ENCODE data around the gene CSMD2.
"Not testable (repeated sequence)": the region's sequence is repeated elsewhere in the genome, so short reads cannot be mapped to it uniquely, and the experiment has no call there.

CSMD2 gene

DNA sequence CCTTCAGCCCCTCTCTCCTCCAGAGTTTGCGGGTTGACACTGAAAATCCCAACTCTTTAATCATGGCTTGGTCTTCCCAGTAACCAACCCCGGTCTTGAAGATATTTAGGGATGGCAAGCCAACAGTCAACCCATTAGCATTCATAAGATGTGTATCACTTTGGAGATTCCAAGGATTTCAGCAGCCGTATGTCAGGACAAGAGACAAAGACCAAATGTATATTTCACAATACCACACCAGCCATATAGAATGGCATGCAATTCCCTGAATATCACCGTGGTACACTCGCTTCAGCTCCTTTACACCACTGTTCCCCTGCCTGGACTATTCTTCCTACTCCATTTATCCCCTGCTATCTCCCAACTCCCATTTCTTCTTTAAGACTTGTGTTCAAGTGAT lies 109.2 kb downstream of the CSMD2 start:
- in situ Hi-C loops (cut with HindIII; ENCODE audit: low sequenced_read_pairs) = no loop called here

DNA sequence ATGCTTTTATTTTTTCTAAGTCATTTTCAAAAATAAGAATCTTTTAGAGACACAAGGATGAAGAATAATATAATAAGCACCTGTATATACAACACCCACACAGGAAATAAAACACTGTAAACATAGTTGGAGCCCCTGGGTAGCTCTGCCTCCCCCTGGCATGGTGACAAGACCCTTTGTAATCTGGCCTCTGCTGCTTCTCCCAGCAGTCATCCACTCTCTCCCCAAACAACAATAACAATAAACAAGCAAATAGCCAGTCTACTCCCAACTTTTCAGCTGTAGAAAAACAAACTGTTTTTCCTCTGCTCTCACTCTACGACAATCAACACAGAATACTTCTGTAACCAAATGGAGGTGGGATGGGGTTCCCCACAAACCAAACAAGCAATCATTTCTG lies 110.1 kb downstream of the CSMD2 start:
- in situ Hi-C loops (cut with HindIII; ENCODE audit: low sequenced_read_pairs) = no loop called here

DNA sequence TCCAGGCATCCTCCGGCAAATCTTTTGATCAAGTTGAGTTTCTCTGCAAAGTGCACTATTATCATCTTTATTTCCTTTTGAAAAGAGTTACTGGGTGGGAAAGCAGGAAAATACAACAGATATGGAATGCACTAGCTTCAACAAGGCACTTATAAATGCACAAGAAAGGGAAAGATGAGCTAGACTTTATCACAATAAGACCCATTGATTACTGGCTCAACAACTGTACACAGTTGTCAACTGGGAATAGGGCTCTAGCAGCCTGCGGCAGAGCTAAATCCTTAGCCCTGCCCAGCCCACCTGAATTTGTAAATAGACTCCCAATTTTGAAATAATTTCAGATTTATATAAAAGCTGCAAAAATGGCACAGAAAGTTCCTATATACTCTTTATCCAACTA lies 111.4 kb downstream of the CSMD2 start:
- in situ Hi-C loops (cut with HindIII; ENCODE audit: low sequenced_read_pairs) = no loop called here

DNA sequence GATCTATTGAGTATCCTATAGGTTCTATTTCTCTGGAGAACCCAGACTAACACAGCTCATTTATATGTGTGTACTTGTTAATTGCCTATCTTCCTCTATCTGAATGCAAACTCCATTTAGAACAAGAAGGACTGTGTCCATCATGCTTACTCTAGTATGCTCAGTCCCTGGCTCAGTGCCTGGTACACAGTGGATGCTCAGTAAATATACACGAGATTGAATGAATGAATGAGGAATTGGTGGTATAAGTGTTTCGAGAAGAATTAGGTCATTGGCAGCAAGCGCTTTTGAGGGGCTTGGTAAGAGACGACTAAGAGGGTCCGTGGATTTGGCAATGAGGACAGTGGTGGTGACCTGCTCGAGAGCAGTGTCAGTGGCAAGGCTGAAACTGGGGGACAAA lies 112.5 kb downstream of the CSMD2 start:
- in situ Hi-C loops (cut with HindIII; ENCODE audit: low sequenced_read_pairs) = no loop called here

DNA sequence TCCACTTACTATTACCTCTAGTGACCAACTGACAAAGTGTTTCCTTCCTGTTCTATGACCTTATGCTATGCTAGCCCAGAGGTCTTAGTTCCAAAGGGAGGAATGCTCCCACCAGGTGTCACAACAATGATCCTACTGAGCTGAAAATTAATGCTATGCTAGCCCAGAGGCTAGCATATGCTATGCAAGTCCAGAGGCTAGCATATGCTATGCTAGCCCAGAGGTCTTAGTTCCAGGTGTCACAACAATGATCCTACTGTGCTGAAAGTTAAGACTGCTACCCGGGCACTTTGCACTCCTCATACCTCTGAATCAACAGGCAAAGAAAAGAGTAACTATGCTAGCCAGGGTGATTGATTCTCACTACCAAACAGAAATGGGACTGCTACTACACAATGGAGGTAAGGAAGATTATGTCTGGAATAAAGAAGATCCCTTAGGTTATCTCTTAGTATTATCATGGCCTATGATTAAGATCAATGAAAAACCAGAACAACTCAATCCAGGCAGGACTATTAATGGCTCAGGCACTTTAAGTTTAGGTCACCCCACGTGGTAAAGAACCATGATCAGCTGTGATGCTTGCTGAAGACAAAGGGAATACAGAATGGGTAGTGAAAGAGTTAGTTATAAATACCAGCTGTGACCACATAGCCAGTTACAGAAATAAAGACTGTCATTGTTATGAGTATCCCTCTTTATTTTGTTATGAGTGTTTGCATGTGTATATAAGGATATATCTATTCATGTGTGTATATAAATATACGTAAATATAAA lies 114.1 kb downstream of the CSMD2 start:
- in situ Hi-C loops (cut with HindIII; ENCODE audit: low sequenced_read_pairs) = no loop called here

DNA sequence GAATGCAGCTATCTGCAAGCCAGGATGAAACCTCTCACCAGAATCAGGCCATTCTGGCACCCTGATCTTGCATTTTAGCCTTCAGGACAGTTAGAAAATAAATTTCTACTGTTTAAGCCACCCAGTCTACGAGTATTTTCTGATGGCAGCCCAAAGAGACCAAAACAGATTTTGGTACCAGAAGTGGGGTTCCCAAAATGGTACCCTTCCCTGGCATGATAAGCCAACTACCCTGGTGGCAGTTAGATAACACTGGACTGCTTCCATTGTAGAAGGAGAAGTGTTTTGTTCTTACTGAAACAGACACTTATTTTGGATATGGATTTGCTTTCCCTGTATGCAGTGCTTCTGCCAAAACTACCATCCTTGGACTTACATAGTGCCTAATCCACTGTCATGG lies 115.0 kb downstream of the CSMD2 start:
- in situ Hi-C loops (cut with HindIII; ENCODE audit: low sequenced_read_pairs) = no loop called here

DNA sequence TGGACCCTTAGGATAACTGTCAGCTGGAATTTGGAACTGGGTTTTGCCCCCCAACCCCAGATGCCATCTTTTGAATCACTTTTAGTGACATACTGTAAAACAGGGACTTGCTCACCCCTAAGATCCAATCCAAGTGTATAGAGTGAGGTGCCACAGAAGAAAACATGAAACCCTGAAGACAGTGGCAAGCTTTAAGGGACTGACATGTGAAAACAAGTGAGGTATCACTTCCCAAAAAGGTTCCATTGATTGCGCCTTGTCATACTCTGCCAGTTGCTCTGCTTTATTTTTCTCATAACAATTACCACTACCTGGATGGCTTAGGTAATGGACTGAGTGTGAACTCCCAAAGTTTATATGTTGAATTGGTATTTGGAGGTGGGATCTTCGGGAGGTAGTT lies 115.6 kb downstream of the CSMD2 start:
- in situ Hi-C loops (cut with HindIII; ENCODE audit: low sequenced_read_pairs) = no loop called here

DNA sequence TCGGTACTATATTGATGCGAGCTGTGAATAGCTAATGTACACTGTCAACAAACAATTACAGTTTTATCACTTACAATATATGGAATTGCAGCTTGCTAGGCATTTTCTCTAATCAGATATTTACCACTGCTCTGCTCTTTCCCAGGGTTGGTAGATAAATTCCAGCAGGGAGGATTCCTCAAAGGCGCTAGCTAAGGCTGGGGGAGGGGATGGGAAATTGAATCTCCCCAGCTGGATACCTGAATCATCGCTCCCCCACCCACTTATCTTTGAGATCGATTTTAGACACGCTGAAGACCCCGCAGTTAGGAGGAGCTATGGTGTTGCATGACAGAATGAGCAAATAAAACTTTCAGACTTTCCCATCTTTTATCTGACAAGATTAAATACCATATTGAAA lies 127.2 kb downstream of the CSMD2 start:
- in situ Hi-C loops (cut with HindIII; ENCODE audit: low sequenced_read_pairs) = no loop called here

DNA sequence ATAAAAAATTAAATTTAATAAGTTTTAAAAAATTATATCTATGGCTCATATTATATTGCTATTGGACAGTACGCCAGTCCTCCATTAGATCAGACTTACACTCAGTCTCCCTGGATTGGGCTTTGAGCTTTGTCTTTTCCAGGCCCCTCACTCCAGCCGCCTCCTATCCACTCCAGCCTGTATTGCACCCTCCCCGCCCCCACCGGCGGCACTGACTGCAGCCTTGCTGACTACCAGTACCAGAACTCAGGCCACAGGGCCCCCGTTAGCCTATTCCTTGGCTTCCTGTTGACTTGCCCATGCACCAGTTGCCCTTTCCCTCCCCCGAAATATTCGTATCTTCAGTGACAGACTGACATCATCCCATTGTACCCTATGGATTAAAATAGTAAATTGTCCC lies 127.9 kb downstream of the CSMD2 start:
- in situ Hi-C loops (cut with HindIII; ENCODE audit: low sequenced_read_pairs) = no loop called here

DNA sequence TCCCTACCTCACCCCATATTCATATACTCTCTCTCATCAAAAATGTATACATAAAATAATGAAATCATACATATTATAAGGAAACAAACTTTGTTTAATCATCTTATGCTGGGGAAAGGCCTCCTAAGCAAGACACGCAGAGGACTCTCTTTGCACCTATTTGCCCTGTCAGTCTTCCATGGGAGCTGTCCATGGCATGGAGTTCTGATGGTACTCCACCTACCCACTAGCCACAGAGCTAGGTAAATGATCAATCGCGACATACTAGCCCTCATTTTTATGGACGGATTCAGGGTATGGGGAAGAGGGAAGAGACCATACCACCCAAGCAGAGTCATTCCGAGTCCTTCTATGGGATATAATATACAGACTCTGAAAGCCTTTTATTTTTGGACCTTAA lies 131.0 kb downstream of the CSMD2 start:
- in situ Hi-C loops (cut with HindIII; ENCODE audit: low sequenced_read_pairs) = no loop called here

DNA sequence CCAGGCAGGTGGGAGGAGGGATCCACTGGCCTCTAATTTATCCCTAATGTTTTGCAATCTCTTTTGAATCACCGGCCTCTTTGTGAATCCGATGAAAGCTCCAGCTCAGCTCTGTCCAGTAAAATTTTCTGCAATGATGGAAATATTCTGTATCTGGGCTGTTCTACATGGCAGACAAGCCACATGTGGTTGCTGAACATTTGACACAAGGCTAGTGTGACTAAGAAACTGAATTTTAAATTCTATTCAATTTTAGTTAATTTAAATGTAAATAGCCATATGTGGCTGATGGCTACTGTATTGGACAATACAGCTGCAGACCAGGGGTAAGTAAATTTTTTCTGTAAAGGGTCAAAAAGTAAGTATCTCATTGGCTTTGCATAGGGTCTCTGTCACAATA lies 135.1 kb downstream of the CSMD2 start:
- in situ Hi-C loops (cut with HindIII; ENCODE audit: low sequenced_read_pairs) = no loop called here

DNA sequence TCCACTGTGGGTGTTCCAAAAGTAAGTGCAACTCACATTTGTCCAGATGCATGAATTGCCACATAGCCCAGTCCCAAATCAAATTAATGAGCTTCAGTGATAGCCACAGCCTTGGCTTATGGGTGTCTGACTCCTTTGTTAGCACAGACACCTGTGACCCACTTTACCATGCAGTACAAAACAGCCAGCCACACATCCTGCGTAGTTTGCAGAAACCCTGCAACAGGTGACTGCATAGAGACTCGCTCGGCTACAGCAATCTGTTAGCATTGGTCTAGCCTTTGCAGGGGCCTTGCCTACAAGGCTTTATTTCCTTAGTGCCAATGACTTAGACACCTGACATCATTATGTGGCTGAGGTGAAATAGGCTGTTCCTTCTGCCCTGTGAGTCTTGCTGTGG lies 135.5 kb downstream of the CSMD2 start:
- in situ Hi-C loops (cut with HindIII; ENCODE audit: low sequenced_read_pairs) = no loop called here

DNA sequence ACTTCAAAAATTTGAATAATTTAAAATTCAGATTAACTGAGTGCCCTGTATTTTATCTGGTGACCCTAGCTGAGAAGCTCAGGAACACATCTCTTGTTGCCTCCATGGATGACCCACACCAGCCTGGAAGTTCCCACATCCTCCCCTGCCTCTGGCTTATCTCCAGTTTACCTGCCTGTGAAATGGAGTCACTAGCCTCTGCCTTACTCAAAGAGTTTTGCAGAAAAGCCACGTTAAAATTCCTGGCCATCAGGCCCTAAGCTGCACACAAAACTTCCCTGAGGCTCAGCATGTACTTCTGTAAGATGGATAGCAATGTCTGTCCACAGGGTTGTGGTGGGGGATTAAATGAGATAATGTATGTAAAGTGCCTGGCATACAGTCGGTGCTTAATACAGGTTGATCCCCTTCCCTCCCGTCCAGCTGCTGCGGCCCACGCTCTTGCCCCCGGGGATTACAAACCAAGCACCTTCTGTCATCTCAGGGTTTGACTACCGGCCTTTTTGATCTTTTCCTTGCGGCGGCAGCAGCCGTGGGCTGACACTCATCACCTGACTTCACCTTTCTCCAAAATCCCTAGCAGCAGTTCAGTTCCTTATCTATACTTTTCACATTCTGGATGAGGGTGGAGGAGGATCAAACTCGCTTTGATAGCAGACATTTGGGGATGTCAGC lies 136.5 kb downstream of the CSMD2 start:
- in situ Hi-C loops (cut with HindIII; ENCODE audit: low sequenced_read_pairs) = no loop called here

DNA sequence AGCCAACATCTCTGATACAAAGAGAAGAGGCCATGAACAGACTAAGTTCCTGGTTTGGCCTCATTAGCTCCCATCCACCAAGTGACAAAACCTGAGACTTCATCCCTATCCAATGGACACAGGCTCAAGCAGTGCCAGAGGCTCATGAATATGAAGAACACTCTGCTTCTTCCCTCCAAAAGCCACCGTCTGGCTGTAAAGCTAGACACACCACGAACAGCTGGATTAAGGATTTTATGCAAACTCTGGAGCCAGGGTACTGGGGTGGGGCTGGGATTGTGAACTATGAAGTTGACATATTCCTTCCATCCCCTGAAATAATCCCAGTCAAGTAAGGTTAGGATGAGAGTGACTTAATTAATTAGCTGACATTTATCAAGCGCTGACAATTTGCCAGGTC lies 139.4 kb downstream of the CSMD2 start:
- in situ Hi-C loops (cut with HindIII; ENCODE audit: low sequenced_read_pairs) = no loop called here

DNA sequence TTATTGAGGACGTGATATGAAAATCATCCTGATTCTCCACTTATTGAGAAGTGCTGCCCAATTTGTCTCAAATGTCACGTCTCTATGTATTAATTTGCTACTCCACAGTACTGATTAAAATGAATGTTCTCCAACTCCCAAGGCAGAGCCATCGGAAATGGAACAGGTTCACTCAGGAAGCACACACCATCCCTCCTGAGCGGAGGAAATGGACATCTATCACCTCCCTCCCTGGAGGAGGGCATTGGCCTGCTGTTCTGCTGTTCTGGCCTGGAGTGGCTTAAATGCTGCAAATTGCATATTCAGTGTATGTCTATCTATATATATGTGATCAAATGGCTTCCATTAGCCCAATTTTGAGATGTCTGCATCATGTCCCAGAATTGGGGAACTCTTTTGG lies 140.5 kb downstream of the CSMD2 start:
- in situ Hi-C loops (cut with HindIII; ENCODE audit: low sequenced_read_pairs) = no loop called here

DNA sequence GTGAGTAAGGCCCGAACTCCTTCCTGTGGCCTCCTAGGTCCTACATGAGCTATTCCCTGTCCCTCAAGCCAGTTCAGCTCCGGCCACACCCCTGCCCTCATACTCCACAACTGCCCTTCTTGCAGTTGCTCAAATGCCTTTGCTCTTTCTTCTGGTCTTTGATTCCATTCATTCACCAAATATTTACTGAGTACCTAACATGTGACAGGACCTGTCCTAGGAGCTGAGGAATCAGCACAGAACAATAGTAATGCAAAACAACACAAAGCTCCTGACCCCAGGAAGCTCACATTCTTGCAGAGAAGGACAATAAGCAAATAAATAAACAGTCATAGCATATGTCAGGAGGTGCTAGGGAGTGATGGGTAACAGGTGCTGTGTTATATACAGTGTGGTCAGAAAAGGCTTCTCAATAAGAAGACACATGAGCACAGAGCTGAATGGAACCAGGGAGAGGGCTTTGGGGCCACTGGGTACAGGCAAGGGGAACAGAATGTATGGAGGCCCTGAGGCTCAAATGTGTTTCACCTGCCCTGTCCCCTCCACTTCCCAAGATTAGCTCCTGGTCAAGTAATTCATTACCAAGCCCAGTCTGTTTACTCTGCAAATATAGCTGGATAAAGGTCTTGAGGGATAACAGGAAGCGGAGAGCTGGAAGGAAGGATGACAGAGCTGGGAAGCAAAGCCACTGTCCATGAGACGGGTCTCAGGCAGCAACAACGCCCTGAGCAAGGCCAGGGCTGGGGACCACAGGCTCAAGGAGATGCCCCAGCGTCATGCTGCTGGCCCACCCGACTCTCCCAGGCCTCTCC lies 145.1 kb downstream of the CSMD2 start:
- in situ Hi-C loops (cut with HindIII; ENCODE audit: low sequenced_read_pairs) = no loop called here

DNA sequence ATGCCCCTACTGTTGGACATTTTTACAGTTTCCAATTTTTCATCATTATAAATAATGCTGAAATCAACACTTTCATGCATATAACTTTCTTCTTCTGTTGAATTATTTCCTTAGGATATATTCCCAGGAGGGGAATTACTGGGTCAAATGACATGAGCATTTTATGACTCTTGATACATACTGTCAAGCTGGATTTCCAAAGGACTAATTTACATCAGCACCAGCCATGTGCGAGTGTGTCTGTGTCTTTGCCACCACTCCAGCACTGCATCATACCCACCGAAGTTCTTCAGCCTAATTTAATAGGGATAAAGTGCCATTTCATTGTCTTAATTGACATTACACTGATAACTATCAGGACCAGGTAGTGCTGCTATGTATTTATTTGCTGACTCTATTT lies 146.7 kb downstream of the CSMD2 start:
- in situ Hi-C loops (cut with HindIII; ENCODE audit: low sequenced_read_pairs) = no loop called here

DNA sequence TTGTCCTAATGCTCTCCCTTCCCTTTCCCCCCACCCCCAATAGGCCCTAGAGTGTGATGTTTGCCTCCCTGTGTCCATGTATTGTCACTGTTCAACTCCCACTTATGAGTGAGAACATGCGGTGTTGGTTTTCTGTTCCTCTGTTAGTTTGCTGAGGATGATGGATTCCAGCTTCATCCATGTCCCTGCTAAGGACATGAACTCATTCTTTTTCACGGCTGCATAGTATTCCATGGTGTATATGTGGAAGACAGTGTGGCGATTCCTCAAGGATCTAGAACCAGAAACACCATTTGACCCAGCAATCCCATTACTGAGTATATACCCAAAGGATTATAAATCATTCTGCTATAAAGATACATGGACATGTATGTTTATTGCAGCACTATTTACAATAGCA lies 148.7 kb downstream of the CSMD2 start:
- in situ Hi-C loops (cut with HindIII; ENCODE audit: low sequenced_read_pairs) = not testable (repeated sequence)

DNA sequence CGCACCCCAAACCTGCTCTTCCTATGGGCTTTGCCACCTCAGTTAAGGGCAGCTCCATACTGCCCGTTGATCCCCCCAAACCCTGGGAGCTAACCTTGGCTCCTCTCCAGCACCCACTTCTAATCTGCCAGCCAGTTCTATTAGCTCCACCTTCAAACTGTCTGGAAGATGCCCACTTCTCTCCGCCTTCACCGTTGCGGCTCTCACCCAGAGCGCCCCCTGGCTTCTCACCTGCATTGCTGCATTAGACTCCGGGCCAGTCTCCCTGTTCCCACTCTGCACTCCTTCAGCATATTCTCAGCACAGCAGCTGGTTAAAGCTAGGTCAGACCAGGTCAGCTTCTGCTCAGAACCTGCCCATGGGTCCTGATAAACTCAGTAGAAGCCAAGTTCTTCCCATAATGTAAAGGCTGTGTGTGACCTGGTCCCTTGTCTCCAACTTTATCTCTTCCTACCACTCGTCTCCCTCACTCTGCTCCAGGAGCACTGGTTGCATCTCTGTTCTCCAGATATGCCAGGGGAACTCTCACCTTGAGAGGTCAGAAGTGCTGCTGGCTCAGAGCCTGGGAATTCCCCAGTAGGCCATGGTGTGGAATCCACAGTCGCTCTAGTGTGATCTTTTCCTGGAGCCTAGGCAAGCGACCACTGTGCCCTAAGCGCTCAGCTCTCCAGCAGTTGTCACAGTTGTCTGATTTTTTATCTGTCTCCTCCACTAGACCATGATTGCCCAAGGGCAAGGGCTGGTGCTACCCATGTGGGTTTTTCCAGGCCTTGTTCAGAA lies 150.9 kb downstream of the CSMD2 start:
- in situ Hi-C loops (cut with HindIII; ENCODE audit: low sequenced_read_pairs) = no loop called here

DNA sequence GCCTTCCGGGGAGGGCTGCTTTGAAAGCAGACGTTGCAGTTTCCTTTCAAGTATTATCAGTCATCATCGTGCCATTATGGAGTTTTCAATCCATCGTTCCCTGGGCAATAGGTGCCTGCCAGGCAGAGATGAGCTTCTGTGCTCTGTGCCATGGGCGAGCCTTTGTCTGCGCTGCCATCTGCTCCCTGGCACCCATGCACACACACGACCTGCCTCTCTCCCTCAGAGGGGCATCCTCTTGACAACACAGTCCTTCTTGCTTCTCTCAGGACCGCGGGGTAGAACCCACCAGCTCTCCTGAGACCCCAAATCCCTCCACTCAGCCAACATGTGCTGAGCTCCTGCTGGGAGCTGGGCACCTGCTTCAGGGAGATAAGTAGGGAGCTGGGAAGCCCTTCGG lies 151.9 kb downstream of the CSMD2 start:
- in situ Hi-C loops (cut with HindIII; ENCODE audit: low sequenced_read_pairs) = no loop called here

DNA sequence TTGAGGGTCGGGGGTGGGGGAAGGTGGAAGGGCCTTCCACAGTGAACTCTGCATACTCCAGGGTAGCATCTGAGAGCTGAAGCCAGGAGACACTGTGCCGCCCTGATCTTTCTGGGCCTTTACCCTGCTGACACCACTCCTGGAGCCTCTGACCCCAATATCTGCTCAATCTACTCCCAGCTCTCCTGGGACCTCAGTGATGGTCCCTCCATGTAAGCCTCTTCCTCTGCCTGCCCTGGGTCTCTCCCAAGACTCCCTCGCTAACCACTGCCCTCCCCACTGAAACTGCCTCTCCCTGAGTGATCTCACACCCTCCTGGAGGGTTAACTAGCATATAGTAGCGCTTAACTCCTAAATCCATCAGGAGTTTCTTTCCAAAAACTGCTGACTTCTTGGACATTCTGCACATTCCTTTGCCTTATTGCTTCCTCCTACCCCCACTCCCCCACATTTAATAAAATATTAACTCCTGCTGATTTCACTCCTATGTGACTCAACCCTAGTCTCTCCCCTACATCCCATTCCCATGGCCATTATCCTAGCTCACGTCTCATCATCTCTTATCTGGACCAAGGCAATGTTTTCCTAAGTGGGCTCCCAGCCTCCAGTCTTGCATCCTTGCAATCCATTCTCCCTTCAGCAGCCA lies 155.6 kb downstream of the CSMD2 start:
- in situ Hi-C loops (cut with HindIII; ENCODE audit: low sequenced_read_pairs) = no loop called here

Data from DLD1 (cell line).